NCI-H1105 (cell line): ENCODE results near the gene COQ8A.
"Not testable (repeated sequence)": the region's sequence is repeated elsewhere in the genome, so short reads cannot be mapped to it uniquely, and the experiment has no call there.

ENCODE experiments used
- DNase-seq: peaks from one replicate; lab custom pipeline; 2025; lab: John Stamatoyannopoulos, UW

Gene COQ8A

GRCh38 chr1:226953175-226953800, 13.2 kb downstream of the COQ8A start:
- no peak for DNase-seq

GRCh38 chr1:226954337-226954736, 14.2 kb downstream of the COQ8A start:
- DNase-seq = no peak

DNA sequence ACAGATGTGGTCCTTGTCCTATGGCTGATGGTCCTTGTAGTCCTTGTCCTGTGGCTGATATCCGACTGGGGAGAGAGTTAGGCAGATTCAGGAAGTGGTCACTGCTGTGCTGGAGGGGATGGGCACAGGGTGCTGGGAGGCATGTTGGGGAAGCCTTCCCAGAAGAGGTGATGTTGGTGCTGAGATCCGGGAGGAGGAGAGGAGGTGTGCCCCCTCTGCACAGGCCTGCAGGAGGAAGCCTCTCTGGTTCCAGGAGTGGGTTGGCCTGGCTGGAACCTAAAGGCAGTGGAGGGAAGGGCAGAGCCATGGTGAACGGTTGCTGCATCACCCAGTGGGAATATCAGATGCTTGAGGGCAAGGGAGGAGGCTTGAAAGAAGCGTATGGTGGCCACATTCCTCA, 14.7 kb downstream of the COQ8A start:
- DNase-seq = no peak

- not testable (repeated sequence) for DNase-seq
Measured at GRCh38 chr1:226955857-226956256, 15.8 kb downstream of the COQ8A start.

DNA sequence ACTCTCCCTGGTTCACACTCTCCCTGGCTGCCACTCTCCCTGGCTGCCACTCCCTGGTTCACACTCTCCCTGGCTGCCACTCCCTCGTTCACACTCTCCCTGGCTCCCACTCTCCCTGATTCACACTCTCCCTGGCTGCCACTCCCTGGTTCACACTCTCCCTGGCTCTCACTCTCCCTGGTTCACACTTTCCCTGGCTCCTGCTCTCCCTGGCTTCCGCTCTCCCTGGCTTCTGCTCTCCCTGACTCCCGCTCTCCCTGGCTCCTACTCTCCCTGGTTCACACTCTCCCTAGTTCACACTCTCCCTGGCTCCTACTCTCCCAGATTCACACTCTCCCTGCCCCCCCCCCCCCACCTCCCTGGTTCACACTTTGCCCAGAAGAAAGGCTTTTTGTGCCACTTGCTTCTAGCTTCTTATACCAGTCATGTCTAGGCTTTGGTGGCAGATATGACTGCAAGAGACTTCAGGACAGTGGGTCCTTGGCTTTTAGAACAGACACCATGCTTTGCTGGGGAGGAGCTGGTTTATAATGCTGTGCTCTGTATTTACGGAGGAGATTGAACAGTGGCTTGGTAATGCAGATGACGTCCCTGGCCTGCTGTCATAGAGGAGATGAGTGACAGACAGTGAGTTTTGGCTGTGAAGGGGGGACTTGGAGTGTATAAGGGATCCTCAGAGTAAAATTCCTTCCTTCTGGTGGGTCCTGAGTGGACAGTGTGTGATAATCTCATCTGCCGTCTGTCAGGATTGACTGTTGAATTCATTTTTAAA, 17.0 kb downstream of the COQ8A start:
- DNase-seq = no peak

DNA sequence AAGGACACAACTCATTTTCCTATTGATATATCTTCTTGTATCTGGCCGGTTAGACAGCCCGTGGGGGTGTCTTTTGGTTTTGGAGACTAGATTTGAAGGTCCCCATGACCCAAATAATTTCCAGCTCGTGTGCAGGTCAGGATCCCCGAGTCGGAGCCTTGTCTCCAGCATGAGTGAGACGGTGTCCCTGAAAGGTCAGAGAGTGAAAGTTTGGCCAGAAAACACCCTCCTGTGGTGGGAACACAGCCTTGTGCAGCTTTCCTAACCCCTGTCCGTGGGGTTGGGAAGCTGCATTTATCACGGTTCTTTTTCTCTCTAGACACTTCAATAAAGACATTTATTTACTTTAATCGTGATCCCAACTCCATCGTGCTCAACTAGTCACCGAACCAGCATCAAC, 17.6 kb downstream of the COQ8A start:
- no peak for DNase-seq

DNA sequence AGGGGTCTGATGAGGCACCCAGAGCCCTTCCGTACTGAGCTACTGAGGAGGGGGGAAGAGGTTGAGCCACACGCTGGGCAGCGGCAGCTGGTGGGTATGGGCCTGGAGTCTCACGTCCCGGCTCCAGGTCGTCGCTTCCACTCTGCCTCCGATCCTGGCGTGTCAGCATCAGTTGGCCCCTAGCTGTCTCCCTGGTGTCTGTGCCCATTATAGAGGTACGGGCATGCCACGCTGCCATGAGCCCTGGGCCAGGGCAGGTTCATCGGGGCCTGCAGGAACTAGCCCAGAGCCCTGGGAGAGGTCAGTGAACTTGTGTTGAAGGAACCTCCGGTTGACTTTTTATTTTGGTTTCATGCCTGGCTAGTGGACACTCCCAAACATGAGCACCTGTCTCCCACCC, 18.2 kb downstream of the COQ8A start:
- no peak for DNase-seq

- no peak for DNase-seq
Measured at GRCh38 chr1:226960256-226960655, 20.2 kb downstream of the COQ8A start.

- DNase-seq = no peak
Measured at GRCh38 chr1:226960944-226961765, 21.1 kb downstream of the COQ8A start.

- DNase-seq = no peak
Measured at GRCh38 chr1:226962421-226963391, 22.6 kb downstream of the COQ8A start.

DNA sequence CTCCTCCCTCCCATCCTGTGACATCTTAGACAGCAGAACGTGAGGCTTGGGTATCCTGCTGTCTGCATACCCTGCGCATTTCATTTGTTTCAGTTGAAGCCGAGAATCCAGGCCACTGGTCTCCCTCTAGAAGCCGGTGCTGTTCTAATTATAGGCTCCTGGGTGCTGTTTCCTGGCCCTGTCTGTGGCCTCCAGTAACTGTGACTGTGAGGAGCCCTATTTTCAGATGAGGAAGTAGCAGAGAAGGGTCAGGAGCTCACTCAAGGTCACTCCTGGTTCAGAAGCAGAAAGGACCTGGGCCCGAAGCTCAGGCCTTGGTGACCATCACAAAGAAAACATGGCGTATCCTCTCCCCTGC, 24.0 kb downstream of the COQ8A start:
- DNase-seq = no peak

- no peak for DNase-seq
Measured at GRCh38 chr1:226964611-226965486, 24.8 kb downstream of the COQ8A start.

GRCh38 chr1:226965581-226966440, 25.7 kb downstream of the COQ8A start:
- no peak for DNase-seq

- DNase-seq = no peak
Measured at GRCh38 chr1:226966683-226967082, 26.6 kb downstream of the COQ8A start.

DNA sequence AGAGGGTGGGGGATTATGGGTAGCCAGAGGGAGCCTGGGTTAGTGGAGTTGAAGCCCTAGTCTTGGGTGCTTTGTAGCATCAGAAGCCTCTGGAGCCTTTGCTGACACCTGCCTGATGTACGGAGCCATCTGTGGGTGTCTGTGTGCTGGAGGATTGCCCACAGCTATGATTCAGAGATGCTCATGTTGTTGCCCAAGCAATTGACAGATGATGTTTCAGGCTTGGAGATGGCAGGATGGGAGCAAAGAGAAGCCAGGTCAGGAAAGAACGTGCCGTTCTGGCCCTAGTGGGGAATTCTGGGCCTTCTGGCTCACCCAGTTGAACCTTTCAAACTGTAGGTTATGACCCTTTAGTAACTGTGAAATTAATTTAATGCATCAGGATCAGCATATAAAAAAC, 27.6 kb downstream of the COQ8A start:
- no peak for DNase-seq

GRCh38 chr1:226971765-226972164, 31.7 kb downstream of the COQ8A start:
- no peak for DNase-seq

GRCh38 chr1:226972931-226973330, 32.8 kb downstream of the COQ8A start:
- DNase-seq = no peak

GRCh38 chr1:226973371-226973897, 33.3 kb downstream of the COQ8A start:
- no peak for DNase-seq

- DNase-seq = no peak
Measured at GRCh38 chr1:226973898-226974543, 33.9 kb downstream of the COQ8A start.
